HUES64 (cell line): ENCODE data around the gene AURKB.

Experiments used
- H3K27ac ChIP-seq: 2 replicates; pipeline ENCODE4 v1.7.0; 2013; ENCODE audit warnings: low read depth, low read length, inconsistent platforms
- H3K27me3 ChIP-seq: 2 replicates; pipeline ENCODE4 v1.6.1; 2013; ENCODE audit warnings: mild to moderate bottlenecking, low read length; ENCODE audit not compliant: insufficient read depth
- H3K36me3 ChIP-seq: 2 replicates; pipeline ENCODE4 v1.6.1; 2013; ENCODE audit warnings: mild to moderate bottlenecking, low read length; ENCODE audit not compliant: insufficient read depth
- H3K4me1 ChIP-seq: 2 replicates; pipeline ENCODE4 v1.6.1; 2013; ENCODE audit warnings: mild to moderate bottlenecking, low read length, moderate library complexity; ENCODE audit not compliant: insufficient read depth
- H3K4me3 ChIP-seq: 2 replicates; pipeline ENCODE4 v1.5.1; 2013; ENCODE audit warnings: mild to moderate bottlenecking, low read length, moderate library complexity
- H3K9ac ChIP-seq: 2 replicates; pipeline ENCODE4 v1.6.1; 2013; ENCODE audit warnings: mild to moderate bottlenecking, low read depth, low read length
- H3K9me3 ChIP-seq: 2 replicates; pipeline ENCODE4 v1.6.1; 2013; ENCODE audit warnings: low read depth, low read length; ENCODE audit not compliant: insufficient read depth
- WGBS: fragments of 150-250, 120-280 bp; methylation state at CpG from one replicate; pipeline ENCODE4 v1.1.7; 2013; ENCODE audit warnings: missing lambda C conversion rate; 5-methylcytosine and 5-hydroxymethylcytosine counted together

The AURKB gene

GRCh38 chr17:8244768-8245167 lies 34.4 kb upstream of the AURKB start:
- Histone ChIP-seq H3K9ac (no peak overlapping the region), H3K27ac (no peak overlapping the region), H3K4me3 (no peak overlapping the region), H3K9me3 (no peaks in the 10 kb centered on the region), H3K4me1 (0 out of 2 replicates have a peak, but pooled peaks cover under 1% of the 10 kb centered on the region), H3K36me3 (peaks cover 15% of the 10 kb centered on the region), H3K27me3 (no peaks in the 10 kb centered on the region)
- WGBS, result 97% methylated on average over 8 of the region's 8 CpGs

DNA sequence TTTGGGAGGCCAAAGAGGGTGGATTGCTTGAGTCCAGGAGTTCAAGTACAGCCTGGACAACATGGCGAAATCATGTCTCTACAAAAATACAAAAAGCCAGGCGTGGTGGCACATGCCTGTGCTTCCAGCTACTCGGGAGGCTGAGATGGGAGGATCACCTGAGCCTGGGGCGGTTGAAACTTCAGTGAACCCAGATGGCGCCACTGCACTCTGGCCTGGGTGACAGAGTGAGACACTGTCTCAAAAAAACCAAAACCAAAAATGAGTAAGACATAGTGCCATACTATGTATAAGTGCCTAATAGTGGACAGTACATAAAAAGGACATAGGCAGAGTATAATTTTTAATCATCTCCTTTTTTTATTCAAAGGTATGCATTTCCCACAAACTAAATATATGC lies 33.5 kb upstream of the AURKB start:
- Histone ChIP-seq H3K27me3 (no peaks in the 10 kb centered on the region), H3K36me3 (peaks cover 22% of the 10 kb centered on the region), H3K4me3 (no peak overlapping the region), H3K27ac (no peak overlapping the region), H3K9me3 (no peaks in the 10 kb centered on the region), H3K9ac (no peak overlapping the region), H3K4me1 (no peaks in the 10 kb centered on the region)
- WGBS, result 94% methylated on average over 5 of the region's 5 CpGs

DNA sequence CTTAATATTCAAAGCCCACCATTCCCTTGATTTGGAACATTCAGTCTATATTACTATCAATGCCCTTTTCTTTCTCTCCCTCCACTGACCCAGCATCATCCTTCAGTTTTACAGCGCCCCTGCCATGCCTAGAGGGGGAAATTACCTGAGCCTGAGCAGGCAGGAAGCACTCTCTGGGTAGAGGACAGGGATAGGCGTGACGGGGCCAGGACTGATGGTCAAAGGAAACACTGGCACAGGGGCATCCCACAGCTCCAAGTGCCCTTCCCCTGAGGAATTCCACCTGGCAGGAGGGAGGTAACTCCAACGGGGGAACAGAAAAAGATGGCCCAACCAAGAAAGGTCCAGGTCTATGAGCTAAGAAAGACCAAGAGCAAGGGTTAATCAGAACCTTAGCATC lies 27.5 kb upstream of the AURKB start:
- no peaks in the 10 kb centered on the region for H3K9me3 ChIP-seq
- H3K27ac ChIP-seq, result no peak overlapping the region
- no peaks in the 10 kb centered on the region for H3K27me3 ChIP-seq
- H3K9ac ChIP-seq, result no peak overlapping the region
- H3K36me3 ChIP-seq, result peaks cover 69% of the 10 kb centered on the region
- 94% methylated on average over 4 of the region's 4 CpGs for WGBS
- no peaks in the 10 kb centered on the region for H3K4me1 ChIP-seq
- H3K4me3 ChIP-seq, result no peak overlapping the region

GRCh38 chr17:8237175-8237574 lies 26.8 kb upstream of the AURKB start:
- no peak overlapping the region for H3K27ac ChIP-seq
- no peaks in the 10 kb centered on the region for H3K4me1 ChIP-seq
- no peak overlapping the region for H3K9ac ChIP-seq
- H3K4me3 ChIP-seq, result no peak overlapping the region
- H3K9me3 ChIP-seq, result no peaks in the 10 kb centered on the region
- peaks cover 75% of the 10 kb centered on the region for H3K36me3 ChIP-seq
- no peaks in the 10 kb centered on the region for H3K27me3 ChIP-seq
- 95% methylated on average over 7 of the region's 7 CpGs for WGBS

DNA sequence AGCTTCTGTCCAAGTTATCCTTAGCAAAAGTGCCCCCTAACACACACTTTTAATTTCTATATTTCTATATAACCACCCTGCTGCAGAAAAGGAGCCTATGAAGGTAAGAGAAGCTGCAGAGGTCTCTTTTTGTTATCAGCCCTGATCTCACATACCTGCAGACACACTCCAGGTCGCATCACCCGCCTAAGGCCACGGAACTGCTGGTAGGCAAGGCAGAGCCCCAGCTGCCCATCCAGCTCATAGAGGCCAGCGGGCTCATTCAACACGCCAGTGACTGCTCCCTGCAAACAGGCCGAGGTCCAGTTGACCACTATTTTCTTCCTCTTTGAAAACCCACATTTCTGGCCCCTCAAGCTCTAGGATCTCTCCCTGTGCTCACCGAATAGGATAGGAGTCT lies 25.3 kb upstream of the AURKB start:
- Histone ChIP-seq H3K9ac (no peak overlapping the region), H3K4me1 (no peaks in the 10 kb centered on the region), H3K36me3 (peaks cover 86% of the 10 kb centered on the region), H3K9me3 (no peaks in the 10 kb centered on the region), H3K27ac (no peak overlapping the region), H3K27me3 (no peaks in the 10 kb centered on the region), H3K4me3 (no peak overlapping the region)
- 93% methylated on average over 7 of the region's 7 CpGs for WGBS

DNA sequence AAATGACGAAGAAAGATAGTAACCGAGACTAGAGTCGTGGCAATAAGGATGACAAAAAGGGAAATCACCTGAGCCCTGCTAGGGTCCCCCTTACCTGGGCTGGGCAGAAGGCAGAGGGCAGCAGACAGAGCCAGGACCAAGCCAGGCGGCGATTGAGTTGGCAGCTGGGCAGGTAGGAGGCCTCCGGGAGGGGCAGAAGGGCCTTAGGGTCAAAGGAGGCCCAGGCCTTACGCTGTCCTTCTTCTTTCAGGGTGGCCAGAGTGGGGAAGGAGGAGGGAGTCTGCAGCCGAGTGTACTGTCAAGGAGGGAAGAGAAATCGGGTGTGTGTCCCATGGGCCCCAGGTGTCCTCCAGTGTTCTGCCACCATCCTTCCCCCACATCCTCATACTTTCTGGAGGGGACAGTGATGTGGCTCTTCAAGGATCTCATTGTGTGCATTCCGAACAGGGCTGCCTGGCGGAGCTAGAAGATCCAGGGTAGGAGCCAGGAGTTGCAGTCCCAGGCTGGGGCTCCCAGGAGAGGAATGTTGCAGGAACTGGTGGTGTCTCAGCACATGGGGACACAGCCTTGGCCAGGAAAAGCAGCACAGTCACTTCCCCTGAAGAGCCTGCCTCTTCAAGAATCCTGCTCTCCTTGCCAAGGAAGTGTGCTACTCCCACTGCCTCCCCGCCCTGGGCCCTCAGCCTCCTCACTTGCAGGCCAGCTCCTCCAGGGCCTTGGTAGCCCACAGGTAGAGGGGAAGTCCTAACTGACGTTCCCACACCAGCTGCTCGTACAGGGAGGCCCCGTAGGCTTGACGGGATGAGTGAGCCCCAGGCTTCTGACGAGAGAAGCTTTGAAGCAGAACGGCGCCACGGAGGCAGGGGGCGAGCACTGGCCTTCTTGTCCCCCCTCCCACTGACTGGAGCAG lies 24.2 kb upstream of the AURKB start:
- Histone ChIP-seq H3K4me3 (no peak overlapping the region), H3K36me3 (peaks cover 94% of the 10 kb centered on the region), H3K27me3 (no peaks in the 10 kb centered on the region), H3K27ac (no peak overlapping the region), H3K9me3 (no peaks in the 10 kb centered on the region), H3K4me1 (no peaks in the 10 kb centered on the region), H3K9ac (no peak overlapping the region)
- 94% methylated on average over 19 of the region's 21 CpGs for WGBS

DNA sequence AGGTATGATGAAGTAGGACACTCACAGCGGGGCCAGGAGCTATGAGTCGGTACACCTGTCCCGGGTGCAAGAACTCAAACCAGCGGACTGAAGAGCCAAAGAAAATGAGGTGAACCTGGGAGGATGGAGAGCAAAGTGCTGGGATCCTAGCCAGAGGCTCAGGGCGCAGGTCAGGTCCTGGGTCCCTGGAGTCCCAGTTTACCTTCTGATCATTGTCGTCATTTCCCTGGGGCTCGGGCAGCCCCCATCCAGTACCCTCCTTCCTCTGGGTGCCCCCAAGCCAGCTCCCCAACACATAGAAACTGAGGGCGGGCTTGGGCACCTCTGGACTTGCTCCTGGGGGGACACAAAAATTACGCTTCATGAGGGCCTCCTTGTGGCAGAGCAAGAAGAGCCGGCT lies 21.3 kb upstream of the AURKB start:
- H3K4me3 ChIP-seq, result no peak overlapping the region
- H3K9ac ChIP-seq, result no peak overlapping the region
- H3K27ac ChIP-seq, result no peak overlapping the region
- no peaks in the 10 kb centered on the region for H3K9me3 ChIP-seq
- 95% methylated on average over 10 of the region's 10 CpGs for WGBS
- H3K27me3 ChIP-seq, result no peaks in the 10 kb centered on the region
- 0 out of 2 replicates have a peak, but pooled peaks cover 4% of the 10 kb centered on the region for H3K4me1 ChIP-seq
- H3K36me3 ChIP-seq, result peaks cover 95% of the 10 kb centered on the region

- Histone ChIP-seq H3K9me3 (no peaks in the 10 kb centered on the region), H3K27ac (peak overlapping the region; percentile 65), H3K27me3 (no peaks in the 10 kb centered on the region), H3K9ac (peak overlapping the region; percentile 46), H3K36me3 (peaks cover 50% of the 10 kb centered on the region), H3K4me1 (0 out of 2 replicates have a peak, but pooled peaks cover 4% of the 10 kb centered on the region), H3K4me3 (peak overlapping the region; percentile 68)
- 90% methylated on average over 4 of the region's 4 CpGs for WGBS
Observed at GRCh38 chr17:8227238-8227581, 16.8 kb upstream of the AURKB start.

DNA sequence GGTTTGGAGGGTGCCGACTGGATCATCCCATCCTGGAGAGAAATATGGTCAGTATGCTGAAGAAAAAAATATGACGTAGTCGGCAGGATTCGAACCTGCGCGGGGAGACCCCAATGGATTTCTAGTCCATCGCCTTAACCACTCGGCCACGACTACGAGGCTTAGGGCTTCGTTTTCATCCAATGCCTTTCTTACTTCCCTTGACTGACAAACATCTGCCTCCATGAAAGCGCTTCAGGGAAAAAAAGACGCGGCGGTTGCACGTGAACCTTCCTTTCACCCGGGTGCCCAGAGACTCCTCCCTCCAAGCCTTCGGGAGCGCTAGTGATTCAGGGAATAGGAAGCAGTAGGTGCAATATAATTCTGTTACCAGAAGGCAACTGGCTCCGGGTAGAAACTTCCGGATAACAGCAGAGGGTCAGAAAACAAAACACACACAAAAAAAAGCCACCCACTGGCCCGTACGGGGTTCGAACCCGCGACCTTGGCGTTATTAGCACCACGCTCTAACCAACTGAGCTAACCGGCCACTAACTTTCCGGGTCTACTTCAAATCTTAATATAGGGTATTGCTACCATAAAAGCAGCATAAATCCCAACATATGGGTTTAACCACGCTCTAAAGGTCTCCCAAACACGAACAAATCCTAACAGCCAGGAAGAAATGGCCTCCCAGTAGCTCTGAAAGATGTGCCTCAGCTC lies 16.3 kb upstream of the AURKB start:
- Histone ChIP-seq H3K4me3 (peak overlapping the region; percentile 68), H3K27ac (peak overlapping the region; percentile 84)

GRCh38 chr17:8225813-8226535 lies 15.6 kb upstream of the AURKB start:
- no peaks in the 10 kb centered on the region for H3K27me3 ChIP-seq
- peak overlapping the region; percentile 84; the same call in 1 of the 2 replicates for H3K27ac ChIP-seq
- H3K4me3 ChIP-seq, result peak overlapping the region; percentile 68
- peaks cover 38% of the 10 kb centered on the region for H3K36me3 ChIP-seq
- H3K4me1 ChIP-seq, result 0 out of 2 replicates have a peak, but pooled peaks cover 4% of the 10 kb centered on the region
- no peaks in the 10 kb centered on the region for H3K9me3 ChIP-seq
- 34% methylated on average over 20 of the region's 20 CpGs for WGBS
- peak overlapping the region; percentile 52 for H3K9ac ChIP-seq

More for the DNA sequence above, 16.3 kb upstream of the AURKB start:
- Histone ChIP-seq H3K9ac (peak overlapping the region; percentile 69), H3K9me3 (no peaks in the 10 kb centered on the region), H3K27me3 (no peaks in the 10 kb centered on the region), H3K4me1 (0 out of 2 replicates have a peak, but pooled peaks cover 4% of the 10 kb centered on the region), H3K36me3 (peaks cover 45% of the 10 kb centered on the region)
- 3% methylated on average over 31 of the region's 32 CpGs for WGBS
